OCI-LY1 (cell line): Measurements from ENCODE around the gene ST3GAL4.

Experiments used
- H2AFZ ChIP-seq: fragments of 200-600 bp; sonication (generic), shearing (Covaris generic); 2 replicates; pipeline ENCODE4 v1.6.0; 2014; ENCODE audit warnings: antibody characterized with exemption, mild to moderate bottlenecking, low read length
- H3F3A ChIP-seq: fragments of 200-600 bp; sonication (generic), shearing (Covaris generic); 2 replicates; pipeline ENCODE4 v1.6.0; 2014; ENCODE audit warnings: mild to moderate bottlenecking, antibody characterized with exemption, low read length, moderate library complexity; ENCODE audit not compliant: insufficient read depth
- H3K27ac ChIP-seq: fragments of 200-600 bp; sonication (generic); 2 replicates; pipeline ENCODE4 v1.5.1; 2014; ENCODE audit warnings: low read length, mixed run types, mild to moderate bottlenecking, low read depth; ENCODE audit not compliant: poor library complexity, severe bottlenecking
- H3K27me3 ChIP-seq: fragments of 200-600 bp; sonication (generic); 2 replicates; pipeline ENCODE4 v1.6.0; 2014; ENCODE audit warnings: antibody characterized with exemption, mild to moderate bottlenecking, low read length, moderate library complexity; ENCODE audit not compliant: insufficient read depth
- H3K36me3 ChIP-seq: fragments of 200-600 bp; sonication (generic); 2 replicates; pipeline ENCODE4 v1.6.1; 2014; ENCODE audit warnings: mild to moderate bottlenecking, antibody characterized with exemption, low read length, moderate library complexity, mixed read lengths; ENCODE audit not compliant: insufficient read depth
- H3K4me1 ChIP-seq: fragments of 200-600 bp; sonication (generic); 2 replicates; pipeline ENCODE4 v1.5.1; 2014; ENCODE audit warnings: mild to moderate bottlenecking, low read length, moderate library complexity; ENCODE audit not compliant: insufficient read depth, severe bottlenecking
- H3K4me2 ChIP-seq: fragments of 200-600 bp; sonication (generic), shearing (Covaris generic); 2 replicates; pipeline ENCODE4 v1.6.1; 2014; ENCODE audit warnings: low read length
- H3K4me3 ChIP-seq: fragments of 200-600 bp; sonication (generic); 2 replicates; pipeline ENCODE4 v1.5.1; 2014; ENCODE audit warnings: low read length, low read depth, mild to moderate bottlenecking, mixed read lengths; ENCODE audit not compliant: poor library complexity, severe bottlenecking
- H3K79me2 ChIP-seq: fragments of 200-600 bp; shearing (Covaris generic); 2 replicates; pipeline ENCODE4 v1.6.1; 2016; ENCODE audit warnings: mixed run types, low read length, mixed read lengths; ENCODE audit not compliant: insufficient read depth
- H3K9ac ChIP-seq: fragments of 200-600 bp; sonication (generic), shearing (Covaris generic); 2 replicates; pipeline ENCODE4 v1.6.1; 2014; ENCODE audit warnings: mild to moderate bottlenecking, low read length, mixed read lengths
- H3K9me2 ChIP-seq: fragments of 200-600 bp; sonication (generic), shearing (Covaris generic); 2 replicates; pipeline ENCODE4 v1.6.1; 2014; ENCODE audit warnings: low read depth, mild to moderate bottlenecking, low read length, mixed read lengths
- H3K9me3 ChIP-seq: fragments of 200-600 bp; shearing (Covaris generic); 2 replicates; pipeline ENCODE4 v1.6.1; 2014; ENCODE audit warnings: low read length, mixed read lengths
- H4K20me1 ChIP-seq: fragments of 200-600 bp; sonication (generic), shearing (Covaris generic); 2 replicates; pipeline ENCODE4 v1.6.0; 2016; ENCODE audit warnings: mild to moderate bottlenecking, low read length; ENCODE audit not compliant: insufficient read depth
- EZH2 ChIP-seq: fragments of 200-600 bp; sonication (generic), shearing (Covaris generic); IDR thresholded peaks from 2 replicates; pipeline ENCODE4 v1.8.0; 2017; ENCODE audit warnings: borderline replicate concordance, mixed run types, mild to moderate bottlenecking, antibody characterized with exemption, low read length, moderate library complexity, mixed read lengths
- TF ChIP-seq, protein P1 (sequence below): fragments of 200-600 bp; sonication (generic), shearing (Covaris generic); IDR thresholded peaks from 2 replicates; pipeline ENCODE4 v1.5.1; 2017; ENCODE audit warnings: mild to moderate bottlenecking, antibody characterized with exemption, low read length, moderate library complexity, mixed read lengths

ST3GAL4 gene

DNA sequence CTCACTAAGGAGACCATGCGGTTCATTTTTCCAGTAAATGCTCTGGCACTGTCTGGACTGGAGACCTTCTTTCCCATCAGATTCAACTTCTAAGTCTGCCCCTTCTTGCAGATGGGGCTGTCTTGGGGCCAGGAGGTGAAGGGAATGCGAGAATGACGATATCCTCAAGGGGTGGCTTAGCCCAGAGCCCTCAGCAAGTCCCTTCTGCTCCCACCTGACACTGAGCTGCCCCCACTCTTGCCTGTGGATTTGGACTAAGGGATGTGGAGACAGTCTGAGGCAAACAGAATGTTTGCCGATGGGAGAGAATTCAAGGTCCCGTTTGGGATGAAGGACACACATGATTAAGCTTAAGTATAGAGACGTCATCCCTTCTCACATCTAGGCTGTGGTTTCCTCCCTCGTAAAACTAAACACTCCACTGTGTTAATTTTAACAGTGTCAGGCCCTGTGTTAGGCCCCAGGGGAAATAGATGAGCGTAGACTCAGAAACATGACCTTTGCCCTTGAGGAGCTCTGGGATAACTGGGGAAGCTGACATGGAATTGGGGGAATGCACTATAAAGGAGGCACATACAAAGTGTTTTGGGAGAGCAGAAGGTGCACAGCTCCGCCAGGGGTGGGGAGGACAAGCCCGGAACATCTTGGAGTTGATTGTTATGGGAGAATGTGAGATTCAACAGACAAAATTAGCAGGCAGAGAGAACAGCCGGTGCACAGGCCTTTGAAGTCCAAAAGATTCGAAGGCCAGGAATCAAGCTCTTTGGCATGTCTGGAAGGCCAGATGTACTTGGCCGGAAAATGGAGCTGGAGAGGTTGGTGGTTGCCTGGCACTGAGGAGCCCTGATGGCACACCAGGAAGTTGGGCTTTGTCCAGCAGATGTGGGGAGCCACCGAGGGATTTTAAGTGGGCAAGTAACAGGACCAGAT, 71.6 kb downstream of the ST3GAL4 start:
- no peak overlapping the region for H3K27ac ChIP-seq
- H3F3A ChIP-seq, result no peaks in the 10 kb centered on the region

DNA sequence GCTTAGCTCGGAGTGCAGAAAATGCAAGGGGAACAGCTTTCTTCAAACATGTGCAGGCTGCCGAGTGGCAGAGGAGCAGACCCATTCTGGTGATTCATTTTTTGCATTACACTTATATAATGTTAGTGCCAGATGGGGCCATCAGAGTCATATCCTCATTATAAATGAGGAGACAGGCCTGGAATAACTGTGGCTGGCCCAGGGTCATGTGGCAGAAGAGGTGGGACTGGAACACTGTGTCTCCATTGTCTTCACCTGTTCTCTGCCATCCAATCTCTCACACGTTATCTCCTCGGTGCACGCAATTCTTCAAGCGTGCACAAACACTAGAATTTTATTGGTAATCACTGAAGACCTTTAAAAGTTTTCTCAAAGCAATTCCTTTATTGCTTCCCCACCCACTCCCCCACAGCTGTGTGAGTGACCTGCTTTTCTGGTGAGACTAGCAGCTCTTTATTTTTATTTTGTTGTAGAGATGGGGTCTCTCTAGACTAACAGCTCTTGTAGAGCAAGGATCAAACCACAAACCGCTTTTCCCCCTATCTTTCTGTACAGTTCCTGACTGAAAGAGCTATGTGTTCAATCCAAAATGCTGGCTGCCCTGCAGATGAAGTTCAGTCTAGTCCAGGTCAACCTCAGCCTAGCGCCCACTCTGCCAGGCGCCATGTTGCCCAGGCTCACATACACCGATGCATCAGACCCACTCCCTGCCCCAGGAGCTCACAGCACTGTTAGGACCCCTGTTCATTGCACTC, 75.3 kb downstream of the ST3GAL4 start:
- Histone ChIP-seq H3K9me2 (no peaks in the 10 kb centered on the region), H3K79me2 (no peaks in the 10 kb centered on the region), H3K9ac (no peak overlapping the region), H3K4me3 (no peak overlapping the region), H3F3A (no peaks in the 10 kb centered on the region), H3K9me3 (no peaks in the 10 kb centered on the region), H3K27ac (no peak overlapping the region), H3K27me3 (peaks cover 3% of the 10 kb centered on the region; the same call in 1 of the 2 replicates), H3K36me3 (no peaks in the 10 kb centered on the region), H4K20me1 (no peaks in the 10 kb centered on the region), H3K4me1 (no peaks in the 10 kb centered on the region), H2AFZ (no peak overlapping the region), H3K4me2 (no peak overlapping the region)
- TF ChIP-seq EZH2, result no peak
- TF ChIP-seq, protein P1, sequence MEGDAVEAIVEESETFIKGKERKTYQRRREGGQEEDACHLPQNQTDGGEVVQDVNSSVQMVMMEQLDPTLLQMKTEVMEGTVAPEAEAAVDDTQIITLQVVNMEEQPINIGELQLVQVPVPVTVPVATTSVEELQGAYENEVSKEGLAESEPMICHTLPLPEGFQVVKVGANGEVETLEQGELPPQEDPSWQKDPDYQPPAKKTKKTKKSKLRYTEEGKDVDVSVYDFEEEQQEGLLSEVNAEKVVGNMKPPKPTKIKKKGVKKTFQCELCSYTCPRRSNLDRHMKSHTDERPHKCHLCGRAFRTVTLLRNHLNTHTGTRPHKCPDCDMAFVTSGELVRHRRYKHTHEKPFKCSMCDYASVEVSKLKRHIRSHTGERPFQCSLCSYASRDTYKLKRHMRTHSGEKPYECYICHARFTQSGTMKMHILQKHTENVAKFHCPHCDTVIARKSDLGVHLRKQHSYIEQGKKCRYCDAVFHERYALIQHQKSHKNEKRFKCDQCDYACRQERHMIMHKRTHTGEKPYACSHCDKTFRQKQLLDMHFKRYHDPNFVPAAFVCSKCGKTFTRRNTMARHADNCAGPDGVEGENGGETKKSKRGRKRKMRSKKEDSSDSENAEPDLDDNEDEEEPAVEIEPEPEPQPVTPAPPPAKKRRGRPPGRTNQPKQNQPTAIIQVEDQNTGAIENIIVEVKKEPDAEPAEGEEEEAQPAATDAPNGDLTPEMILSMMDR, result no peak

More for the DNA sequence above, 71.6 kb downstream of the ST3GAL4 start:
- TF ChIP-seq, protein P1, result no peak
- Histone ChIP-seq H4K20me1 (no peaks in the 10 kb centered on the region), H2AFZ (no peak overlapping the region), H3K4me2 (no peak overlapping the region), H3K36me3 (no peaks in the 10 kb centered on the region), H3K4me1 (no peaks in the 10 kb centered on the region), H3K9ac (no peak overlapping the region), H3K9me3 (no peaks in the 10 kb centered on the region), H3K79me2 (no peaks in the 10 kb centered on the region), H3K9me2 (no peaks in the 10 kb centered on the region), H3K4me3 (no peak overlapping the region), H3K27me3 (peaks cover 3% of the 10 kb centered on the region; the same call in 1 of the 2 replicates)

DNA sequence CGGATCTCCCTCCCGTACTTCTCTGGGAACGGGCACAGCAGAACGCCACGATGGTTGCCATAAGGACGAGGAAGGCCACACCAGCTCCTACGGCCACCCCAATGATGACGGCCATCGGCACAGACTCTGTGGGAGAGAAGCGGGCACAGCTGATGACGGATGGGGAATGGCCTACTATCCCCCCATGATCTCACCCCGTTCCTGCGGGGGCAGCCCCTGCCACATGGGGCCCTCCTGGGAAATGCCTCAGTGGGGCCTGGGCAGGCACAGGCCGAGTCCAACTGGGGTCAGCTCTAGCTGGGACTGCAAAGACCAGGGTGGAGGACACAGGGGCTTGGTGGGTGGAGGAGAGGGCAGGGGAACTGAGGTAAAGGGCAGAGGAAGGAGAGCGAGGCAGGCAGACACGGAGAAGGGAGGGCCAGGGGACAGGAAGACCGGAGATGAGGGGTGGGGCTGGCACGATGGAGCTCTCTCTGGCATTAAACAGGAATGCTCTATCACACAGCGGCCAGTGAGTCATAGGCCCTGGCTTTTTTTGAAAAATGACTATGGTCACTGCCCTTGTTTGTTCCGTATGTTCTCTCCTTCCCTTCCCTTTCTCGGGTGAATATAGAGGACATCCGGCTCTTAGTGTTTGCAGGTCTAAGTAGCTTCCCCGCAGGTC, 76.0 kb downstream of the ST3GAL4 start:
- Histone ChIP-seq H3K36me3 (no peaks in the 10 kb centered on the region), H3K79me2 (no peaks in the 10 kb centered on the region), H3K27ac (no peak overlapping the region), H4K20me1 (no peaks in the 10 kb centered on the region), H3K27me3 (no peaks in the 10 kb centered on the region), H2AFZ (no peak overlapping the region), H3K9ac (no peak overlapping the region), H3K9me2 (no peaks in the 10 kb centered on the region), H3K9me3 (no peaks in the 10 kb centered on the region), H3K4me1 (no peaks in the 10 kb centered on the region), H3F3A (no peaks in the 10 kb centered on the region), H3K4me2 (no peak overlapping the region), H3K4me3 (no peak overlapping the region)
- TF ChIP-seq, protein P1, result no peak
- TF ChIP-seq EZH2, result no peak
